HG03025 (cell line): ENCODE measurements around the gene KIAA0319L.

ENCODE experiments used
- ATAC-seq: cut with Tn5 transposase; IDR thresholded peaks from one replicate; pipeline ENCODE4 v1.9.1; 2021; ENCODE audit warnings: mild to moderate bottlenecking, moderate library complexity; ENCODE audit not compliant: unreplicated experiment, low FRiP score

Gene KIAA0319L

GRCh38 chr1:35564037-35564883 lies 7.1 kb upstream of the KIAA0319L start:
- ATAC-seq: no peak

- no peak for ATAC-seq
These were observed 6.0 kb upstream of the KIAA0319L start for GRCh38 chr1:35563166-35563565.

- no peak for ATAC-seq
These were observed 4.9 kb upstream of the KIAA0319L start for GRCh38 chr1:35561972-35562680.

GRCh38 chr1:35561297-35561971 lies 4.2 kb upstream of the KIAA0319L start:
- no peak for ATAC-seq

GRCh38 chr1:35560256-35561225 lies 3.3 kb upstream of the KIAA0319L start:
- no peak for ATAC-seq

- ATAC-seq: no peak
These were observed 2.2 kb upstream of the KIAA0319L start for GRCh38 chr1:35559317-35559944.

GRCh38 chr1:35558374-35559316 lies 1.4 kb upstream of the KIAA0319L start:
- no peak for ATAC-seq

- ATAC-seq: peak; percentile 70
These were observed 589 bp upstream of the KIAA0319L start, which contains the start of gene NCDN for GRCh38 chr1:35557611-35558373. TSS of gene NCDN (plus strand) at chr1:35557799. CDS start at chr1:35558191, 392 bp downstream.

- ATAC-seq: peak; percentile 19
These were observed 602 bp downstream of the KIAA0319L start for GRCh38 chr1:35556484-35557117.

GRCh38 chr1:35555601-35556477 lies 1.4 kb downstream of the KIAA0319L start:
- no peak for ATAC-seq

- ATAC-seq: no peak
These were observed 2.0 kb downstream of the KIAA0319L start for GRCh38 chr1:35555212-35555584.

- no peak for ATAC-seq
These were observed 2.7 kb downstream of the KIAA0319L start for GRCh38 chr1:35554266-35555211.

GRCh38 chr1:35553851-35554250 lies 3.4 kb downstream of the KIAA0319L start:
- ATAC-seq: no peak

GRCh38 chr1:35546614-35547013 lies 10.6 kb downstream of the KIAA0319L start:
- ATAC-seq: no peak

- no peak for ATAC-seq
These were observed 12.2 kb downstream of the KIAA0319L start for GRCh38 chr1:35544976-35545375.
